NCI-H1417 (cell line): ENCODE measurements around the gene GLA.
A peak's percentile ranks its signal among the peaks of the same experiment; 100 is the strongest.

ENCODE experiments used
- DNase-seq, 3 experiments: peaks; one replicate each; lab custom pipeline; 2025; lab: John Stamatoyannopoulos, UW

The GLA gene

DNA sequence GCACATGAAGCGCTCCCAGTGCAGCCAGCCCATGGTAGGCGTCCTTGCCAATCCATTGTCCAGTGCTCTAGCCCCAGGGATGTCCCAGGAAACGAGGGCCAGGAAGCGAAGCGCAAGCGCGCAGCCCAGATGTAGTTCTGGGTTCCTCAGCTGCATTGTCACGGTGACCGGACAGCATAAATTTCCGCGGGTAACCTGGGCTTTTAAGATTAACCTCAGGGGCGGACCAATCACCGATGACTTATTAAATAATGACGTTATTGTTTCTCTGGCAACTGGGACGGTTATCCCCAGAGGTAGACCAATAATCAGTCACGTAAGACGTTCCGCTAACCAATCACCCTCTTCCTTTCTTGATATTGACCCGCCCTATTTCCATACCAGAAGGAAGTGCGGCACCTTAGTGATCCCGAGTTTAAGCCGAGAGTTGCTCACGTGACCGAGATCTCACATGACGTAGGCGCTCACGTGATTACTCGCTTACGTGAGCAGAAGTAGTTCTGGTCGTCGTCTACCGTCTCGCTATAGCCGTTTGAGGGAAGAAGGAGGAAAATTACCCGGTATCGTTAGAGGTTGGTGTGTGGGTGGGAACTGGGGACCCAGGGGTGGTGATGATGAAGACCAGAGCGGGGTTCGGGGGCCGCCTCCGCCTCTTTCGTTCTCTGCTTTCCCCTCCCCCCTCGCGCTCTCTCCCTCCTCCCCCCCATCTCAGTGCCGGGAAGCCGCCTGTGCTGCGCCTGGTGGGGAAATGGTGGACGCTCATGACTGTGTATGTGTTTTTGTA is at the start of gene GLA, which contains the start of gene HNRNPH2:
TSS of gene GLA (minus strand) at position 178 of the 784 bp plus-strand sequence. CDS start at position 156, 22 bp downstream.
TSS of gene HNRNPH2 (plus strand) at position 475 of the 784 bp plus-strand sequence. CDS start 3,767 bp downstream, outside the sequence.
- DNase-seq = peak; percentile 93 to 99 (median 99)

DNA sequence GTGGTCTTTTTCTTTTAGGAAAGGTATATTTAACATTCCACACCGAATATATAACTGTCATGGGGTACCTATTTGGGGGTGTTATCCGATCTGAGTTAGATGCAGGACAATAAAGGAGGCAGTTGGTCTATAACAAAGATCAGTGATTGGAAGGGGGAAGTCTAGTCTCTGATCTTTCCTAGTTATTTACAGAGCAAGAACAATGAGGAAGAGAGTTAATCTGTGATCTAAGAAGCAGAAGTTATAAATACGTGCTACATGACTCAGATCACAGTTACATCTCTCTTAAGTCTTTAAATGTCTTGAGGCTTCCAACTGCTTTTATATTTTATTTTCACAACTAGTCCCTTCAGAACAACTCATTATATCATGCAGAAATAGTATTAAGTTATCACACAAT is 44.3 kb upstream of the GLA start:
- DNase-seq = no peak

DNA sequence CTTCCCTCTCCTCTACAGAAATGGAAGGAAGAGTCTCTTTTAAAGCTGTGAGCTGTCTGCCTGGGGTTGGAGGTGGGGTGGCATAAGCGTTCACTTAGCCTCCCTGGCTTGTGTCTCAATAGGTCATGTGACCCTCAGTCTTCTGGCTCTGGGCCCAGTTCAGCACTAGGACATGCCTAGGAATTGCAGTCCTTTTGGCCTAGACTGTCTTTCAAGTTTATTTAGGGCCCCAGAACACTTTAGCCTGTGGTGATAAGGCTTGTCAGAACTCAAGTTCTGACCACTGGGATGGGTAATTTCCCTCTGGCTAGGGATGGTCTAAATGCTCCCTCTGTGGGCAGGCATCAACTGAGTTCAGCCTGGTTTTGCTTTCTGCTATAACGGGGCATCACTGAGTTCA is 43.2 kb upstream of the GLA start:
- DNase-seq = no peak

DNA sequence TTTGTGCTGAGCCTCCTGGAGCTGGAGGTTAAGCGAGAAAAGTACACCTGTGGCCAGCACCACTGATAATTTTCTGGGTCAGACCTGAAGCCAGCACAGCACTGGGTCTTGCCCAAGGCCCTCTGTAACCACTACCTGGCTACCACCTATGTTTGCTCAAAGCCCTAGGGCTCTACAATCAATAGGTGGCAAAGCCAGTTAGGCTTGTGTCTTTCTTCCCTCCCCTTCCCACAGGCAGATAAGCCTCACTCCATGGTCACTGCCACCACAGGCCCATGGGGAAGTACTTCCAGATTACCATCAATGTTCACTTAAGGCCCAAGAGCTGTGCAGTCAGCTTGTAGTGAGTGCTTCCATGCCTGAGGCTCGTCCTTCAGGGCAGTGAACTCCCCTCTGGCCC is 42.4 kb upstream of the GLA start:
- no peak for DNase-seq

DNA sequence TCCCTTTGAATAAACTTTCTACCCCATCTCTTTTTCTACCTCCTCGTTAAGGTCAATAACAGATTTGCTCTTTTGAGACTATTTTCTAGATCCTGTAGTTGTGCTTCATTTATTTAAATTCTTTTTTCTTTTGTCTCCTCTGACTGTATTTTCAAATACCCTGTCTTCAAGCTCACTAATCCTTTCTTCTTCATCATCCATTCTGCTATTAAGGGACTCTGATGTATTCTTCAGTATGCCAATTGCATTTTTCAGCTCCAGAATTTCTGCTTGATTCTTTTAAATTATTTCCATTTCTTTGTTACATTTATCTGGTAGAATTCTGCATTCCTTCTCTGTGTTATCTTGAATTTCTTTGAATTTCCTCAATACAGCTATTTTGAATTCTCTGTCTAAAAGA is 41.6 kb upstream of the GLA start:
- DNase-seq = no peak

DNA sequence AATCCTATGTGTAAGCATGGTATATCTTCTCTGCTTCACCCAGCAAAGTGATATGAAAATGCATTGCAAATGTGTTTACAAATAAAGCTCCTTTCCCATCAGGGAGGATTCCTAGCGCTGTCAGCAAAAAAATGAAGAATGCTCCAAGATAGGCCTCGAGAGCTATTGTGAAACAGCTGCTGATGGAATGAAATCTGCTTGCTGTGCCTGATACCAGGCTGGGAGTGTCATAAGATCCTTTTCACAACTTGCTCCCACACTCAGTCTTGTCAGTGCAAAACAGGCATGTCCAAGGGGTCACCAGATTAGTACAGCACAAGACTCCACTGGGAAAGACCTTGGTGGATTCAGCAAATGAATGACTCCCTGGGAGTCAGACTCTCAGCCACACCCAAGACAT is 34.4 kb upstream of the GLA start:
- no peak for DNase-seq

DNA sequence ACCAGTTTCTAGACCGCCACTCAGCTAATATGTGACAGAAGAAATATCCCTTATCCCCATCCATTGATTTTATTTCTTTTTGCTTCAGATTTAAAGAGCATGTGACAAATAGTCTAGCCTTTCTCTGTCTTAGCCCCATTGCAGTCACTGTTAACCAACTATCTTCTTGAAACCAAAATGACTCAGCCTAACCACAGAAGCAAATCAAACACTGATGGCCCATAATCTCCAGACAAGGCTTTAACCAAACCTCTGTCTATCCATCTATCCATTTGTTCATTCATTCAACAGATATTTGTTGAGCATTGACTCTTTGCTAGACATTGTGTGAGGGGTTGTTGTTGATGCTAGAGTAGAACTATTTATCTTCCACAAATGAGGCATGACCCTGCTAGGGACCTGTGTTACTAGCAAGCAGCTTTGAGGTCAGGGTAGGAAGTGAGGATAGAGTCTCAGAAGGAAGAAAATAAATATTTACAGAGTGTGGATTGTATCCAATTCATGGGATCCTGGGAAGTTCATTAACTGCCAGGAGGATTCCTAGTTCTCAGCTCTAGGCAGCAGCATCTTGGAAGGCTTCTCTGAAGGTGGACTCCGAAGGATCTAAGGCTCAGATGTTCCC is 22.8 kb upstream of the GLA start:
- no peak for DNase-seq

DNA sequence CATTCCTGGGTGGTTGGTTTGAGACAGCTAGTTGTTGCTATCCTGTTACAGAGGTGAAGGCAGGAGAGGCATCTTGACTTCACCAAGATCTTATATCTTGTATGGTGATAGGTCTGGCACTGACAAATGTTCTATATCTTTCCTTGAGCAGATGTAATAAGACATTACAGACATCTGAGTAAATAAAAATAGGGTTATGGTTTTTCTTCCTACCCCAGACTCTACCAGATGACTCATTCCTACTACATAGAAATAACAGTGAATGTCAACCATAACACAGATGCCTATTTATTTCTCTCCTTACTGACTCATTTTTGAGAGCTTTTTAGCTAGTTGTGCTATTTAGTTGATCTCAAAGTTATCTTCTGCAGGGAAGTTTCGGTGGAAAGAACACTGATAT is 22.2 kb upstream of the GLA start:
- DNase-seq = no peak

DNA sequence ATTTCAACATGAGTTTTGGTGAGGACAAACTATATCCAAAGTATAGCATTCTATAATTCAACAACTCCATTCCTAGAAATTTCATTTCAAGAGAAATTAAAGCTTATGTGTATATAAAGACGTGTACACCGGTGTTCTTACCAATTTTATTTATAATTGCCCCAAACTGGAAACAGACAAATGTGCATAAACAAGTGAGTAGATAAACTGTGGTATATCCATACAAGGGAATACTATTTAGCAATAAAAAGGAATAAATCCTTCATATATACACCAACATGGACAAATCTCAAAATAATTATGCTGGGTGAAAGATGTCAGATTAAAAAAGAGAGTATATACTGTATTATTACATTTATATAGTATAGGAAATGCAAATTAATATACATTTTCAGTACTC is 20.2 kb upstream of the GLA start:
- no peak for DNase-seq

DNA sequence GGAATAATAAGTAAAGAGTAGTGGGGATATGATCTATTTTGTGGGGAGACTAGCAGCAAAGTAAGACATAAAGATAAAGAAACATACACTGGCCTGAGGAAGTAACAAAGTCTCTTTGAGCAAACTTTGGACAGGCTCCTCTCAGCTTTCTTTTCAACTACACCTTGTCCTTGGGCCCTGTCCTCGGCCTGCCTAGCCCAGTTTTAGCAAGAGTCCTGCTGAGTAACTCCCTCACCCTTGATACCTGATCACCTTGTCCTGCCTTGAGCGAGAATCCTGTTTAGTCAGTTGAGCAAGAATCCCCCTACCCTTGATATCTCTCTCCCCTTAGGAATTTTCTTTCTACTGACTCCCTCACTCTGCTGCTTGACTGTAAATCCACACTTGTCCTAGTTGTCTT is 11.8 kb upstream of the GLA start:
- DNase-seq = no peak

DNA sequence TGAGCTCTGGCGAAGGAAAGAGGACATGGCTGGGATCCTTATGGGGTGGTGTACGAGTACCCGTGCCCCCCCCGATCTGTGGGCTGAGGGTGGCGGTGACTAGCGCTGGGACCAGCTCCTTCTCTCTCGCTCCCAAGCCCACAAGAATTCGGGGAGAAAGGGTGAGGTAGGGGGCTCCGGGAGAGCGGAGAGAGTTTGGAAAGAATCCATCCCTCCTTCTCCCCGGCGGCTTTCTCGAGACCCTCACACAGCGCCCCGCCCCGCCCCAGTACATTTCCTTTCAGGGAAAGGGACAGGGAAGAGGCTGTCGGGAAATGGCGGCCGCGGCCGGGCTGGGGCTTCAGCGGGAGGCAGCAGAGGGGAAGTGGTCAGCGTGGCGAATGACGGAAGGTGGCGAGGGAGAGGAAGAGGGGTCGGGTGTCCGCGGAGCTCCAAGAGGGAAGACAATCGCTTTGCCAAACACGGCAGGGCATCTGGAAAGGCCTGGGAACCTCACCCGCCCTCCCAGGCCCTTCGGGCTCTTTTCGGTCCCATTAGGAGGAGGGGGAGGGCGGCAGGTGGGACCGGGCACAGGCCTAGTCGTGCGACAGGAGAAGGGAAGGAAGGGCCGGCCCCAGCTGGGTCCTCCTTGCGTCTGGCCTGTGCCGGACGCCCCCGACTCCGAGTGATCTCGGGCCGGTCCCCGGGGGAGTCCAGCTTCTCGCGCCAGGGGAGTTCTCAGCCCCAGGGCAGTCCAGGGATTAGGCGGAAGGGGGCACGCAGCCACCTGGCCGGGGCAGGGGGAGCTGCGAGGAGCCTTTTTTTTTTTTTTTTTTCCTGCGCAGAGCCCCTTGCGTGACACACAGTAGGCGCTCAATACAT is 10.5 kb upstream of the GLA start:
- DNase-seq = peak; percentile 65 to 79 (median 67)

DNA sequence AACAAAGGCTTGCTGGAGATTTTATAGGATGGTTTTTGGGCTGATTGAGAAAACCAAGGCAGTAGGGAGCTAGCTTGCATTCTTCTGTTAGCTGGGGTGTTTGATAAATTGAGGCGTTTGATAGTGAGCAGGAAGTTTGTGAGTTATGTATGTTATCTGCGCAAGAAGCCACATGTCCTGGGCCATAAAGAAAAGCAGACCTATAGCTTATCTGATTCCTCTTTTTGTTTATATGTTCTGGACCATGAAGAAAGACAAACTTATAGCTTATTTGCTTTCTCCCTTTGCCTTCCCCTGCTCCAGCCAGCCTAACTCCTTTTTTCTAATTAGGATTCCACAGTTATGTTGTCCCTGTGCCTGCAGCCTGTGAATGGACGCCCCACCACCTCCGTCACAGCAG is 9.5 kb upstream of the GLA start:
- DNase-seq = no peak

DNA sequence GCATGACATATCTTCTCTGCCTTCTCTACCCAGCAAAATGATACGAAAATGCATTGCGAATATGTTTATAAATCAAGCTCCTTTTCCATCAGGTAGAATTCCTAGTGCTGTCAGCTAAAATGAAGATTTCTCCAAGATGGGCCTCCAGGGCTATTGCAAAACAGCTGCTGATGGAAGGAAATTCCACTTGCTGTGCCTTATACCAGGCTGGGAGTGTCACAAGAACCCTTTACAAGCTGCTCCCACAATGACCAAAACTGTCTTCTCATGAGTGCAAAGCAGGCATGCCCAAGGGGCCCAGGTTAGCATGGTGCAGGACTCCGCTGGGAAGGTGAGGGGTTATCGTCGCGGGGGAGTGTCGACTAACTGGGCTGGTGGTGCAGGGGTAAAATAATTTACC is 9.0 kb upstream of the GLA start:
- no peak for DNase-seq

DNA sequence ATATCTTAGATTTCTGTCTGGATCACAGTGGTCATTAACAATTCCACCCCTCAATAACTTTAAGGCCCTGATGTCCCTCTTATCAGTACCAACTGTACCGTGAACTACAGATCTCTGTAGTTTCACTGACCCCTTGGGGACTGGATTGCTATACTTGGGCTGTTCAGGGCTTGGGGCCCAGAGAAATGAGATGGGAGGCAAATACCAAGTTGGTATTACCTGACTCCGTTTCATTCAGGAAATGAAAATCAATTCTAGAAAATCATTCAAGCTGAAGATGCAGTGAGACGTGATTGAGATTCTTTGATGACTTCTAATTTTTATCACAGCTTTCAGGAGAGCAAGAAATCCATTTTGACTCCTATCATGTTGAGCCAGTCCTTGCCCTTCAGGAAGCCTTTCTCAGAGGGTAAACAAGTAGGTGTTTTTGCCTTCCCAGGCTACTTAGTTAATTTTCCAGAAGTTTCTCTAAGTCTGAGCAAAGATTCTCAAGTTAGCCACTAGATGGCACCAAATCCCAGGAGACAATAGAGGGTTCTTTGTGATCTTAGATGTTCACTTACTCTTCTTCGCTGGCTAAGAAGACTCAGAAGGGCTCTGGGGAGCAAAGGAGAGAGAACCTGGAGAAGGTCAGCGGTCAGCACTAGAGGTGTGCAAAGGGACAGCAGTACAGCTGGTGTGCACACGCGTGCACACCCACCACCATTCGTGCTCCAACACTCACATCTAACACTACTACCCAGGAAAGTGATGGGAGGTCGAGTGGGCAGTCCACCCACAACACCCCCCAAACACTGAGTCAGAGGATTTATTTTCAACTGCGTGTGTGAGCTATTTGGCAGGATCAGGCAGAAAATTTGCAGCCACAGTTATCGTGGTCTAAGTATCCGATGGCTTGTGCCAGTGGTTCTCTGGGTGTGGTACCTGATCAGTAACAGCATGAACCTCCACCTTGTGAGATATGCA is 7.7 kb upstream of the GLA start:
- DNase-seq = peak; percentile 54 to 85 (median 68)

DNA sequence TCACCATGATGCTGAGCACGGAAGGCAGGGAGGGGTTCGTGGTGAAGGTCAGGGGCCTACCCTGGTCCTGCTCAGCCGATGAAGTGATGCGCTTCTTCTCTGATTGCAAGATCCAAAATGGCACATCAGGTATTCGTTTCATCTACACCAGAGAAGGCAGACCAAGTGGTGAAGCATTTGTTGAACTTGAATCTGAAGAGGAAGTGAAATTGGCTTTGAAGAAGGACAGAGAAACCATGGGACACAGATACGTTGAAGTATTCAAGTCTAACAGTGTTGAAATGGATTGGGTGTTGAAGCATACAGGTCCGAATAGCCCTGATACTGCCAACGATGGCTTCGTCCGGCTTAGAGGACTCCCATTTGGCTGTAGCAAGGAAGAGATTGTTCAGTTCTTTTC is 4.3 kb upstream of the GLA start:
- DNase-seq = no peak

DNA sequence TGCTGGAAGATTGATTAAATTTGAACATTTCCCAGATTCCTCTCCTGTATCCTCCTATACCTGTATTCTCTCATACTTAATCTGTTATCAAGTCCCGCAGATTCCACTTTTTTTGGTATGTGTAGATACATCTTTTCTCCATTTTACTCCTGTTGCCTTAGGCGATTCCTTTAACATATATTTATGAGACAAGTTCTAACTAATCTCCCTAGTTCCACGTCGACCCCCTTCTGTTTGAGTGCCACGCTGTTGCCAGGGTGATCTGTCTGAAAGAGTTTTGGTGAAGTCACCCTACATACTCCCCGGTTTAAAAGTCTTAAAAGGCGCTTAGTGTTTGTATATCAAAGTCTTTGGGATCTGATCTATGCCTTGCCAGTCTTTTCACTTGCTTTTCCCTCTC is 2.7 kb upstream of the GLA start:
- no peak for DNase-seq

DNA sequence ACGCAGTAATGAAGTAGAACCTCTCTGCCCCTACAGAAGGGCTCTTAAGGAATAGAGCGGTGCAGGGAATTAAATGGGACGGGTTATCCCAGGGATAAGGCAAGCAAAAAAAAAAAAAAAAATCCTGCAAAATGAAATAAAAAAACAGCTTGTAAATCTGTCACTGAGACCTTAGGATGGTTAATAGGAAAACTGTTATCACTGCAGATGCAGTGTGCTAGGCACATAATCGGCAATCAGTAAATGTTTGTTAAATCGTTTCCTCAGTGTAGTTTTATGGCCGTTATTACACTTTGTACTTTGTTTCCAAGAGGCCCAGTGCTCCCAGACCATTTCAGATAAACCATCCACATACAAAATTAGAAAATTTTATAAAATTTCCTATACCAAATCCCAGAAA is 1.3 kb upstream of the GLA start:
- DNase-seq = no peak

DNA sequence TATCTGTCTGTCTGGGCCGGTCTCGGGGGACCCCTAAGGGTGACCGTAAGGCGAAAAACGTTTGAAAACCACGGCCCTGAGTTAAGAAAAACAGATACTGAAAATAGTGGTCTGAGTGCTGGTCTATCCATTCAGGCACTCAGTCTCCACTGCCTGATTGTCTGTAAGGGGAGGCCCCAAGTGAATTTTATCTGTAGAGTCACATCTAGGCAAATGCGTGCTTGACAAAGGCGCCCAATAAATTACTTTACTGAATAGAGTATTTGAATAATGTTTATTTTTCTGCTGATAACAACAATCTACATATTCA is 762 bp upstream of the GLA start:
- no peak for DNase-seq

DNA sequence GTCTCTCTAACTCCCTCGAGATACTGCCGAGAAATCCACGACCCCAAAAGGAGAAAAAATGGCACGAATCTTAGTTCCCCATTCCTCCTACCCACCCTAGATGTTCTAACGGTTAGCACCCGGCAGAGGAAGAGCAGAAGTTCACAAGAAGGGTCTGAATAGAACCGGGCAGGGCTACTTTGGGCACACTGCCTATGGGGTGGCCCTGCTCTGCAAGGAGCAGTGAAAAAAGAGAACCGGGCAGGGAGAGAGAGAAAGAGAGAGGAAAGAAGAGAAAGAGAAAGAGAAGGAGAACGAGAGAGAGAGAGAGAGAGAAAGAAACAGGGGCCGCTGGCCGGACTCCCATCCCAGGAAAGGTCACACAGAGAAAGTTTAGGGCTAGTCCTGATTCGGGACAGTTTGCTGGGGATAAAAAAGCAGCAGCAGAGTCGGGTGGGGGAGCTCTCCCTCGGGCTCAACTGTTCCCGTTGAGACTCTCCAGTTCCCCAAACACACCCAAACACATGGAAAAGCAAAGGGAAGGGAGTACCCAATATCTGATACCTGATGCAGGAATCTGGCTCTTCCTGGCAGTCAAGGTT is 468 bp downstream of the GLA start:
- peak in 2 of 3 experiments; percentile 14 to 32 for DNase-seq

DNA sequence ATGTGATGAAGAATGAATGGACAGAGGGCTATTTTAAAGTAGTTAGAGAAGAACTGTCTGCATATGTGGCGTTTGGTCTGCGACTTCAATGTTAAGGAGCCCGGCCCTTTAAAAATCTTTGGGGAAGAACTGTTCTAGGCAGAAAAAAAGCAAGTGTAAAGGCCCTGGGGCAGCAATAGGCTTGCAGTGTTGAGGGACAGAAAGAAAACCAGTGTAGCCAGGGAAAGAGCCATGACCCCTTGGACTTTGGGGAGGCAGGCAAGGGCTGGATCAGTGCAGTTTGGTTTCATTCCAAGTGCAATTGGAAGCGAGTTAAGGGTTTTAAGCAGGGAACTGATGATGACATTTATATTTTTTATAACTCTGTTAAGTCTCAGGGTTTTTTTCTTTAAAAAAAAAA is 7.9 kb downstream of the GLA start:
- DNase-seq = no peak

DNA sequence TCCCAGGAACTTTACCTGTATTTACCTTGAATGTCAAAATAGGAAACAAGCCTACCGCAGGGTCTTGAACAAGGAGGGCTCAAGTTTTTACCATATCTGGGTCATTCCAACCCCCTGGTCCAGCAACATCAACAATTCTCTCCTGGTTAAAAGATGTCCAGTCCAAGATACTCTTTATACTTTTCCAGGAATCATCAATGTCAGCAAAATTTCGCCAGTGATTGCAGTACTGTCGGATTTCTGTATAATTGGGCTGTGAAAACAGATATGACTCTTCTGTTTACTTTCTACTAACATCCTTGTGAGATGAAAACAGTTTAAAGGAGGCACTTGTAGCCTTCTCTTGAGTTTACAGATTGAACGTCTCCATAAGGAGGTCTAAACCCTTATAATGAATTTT is 9.0 kb downstream of the GLA start:
- DNase-seq = no peak
